GM18951 (cell line): ENCODE measurements around the gene RAI1.
A peak's percentile ranks its signal among the peaks of the same experiment; 100 is the strongest.

Experiments
- POLR2A ChIP-seq: IDR thresholded peaks from 4 replicates; pipeline ENCODE4 v1.6.1; 2011; ENCODE audit warnings: mild to moderate bottlenecking; ENCODE audit not compliant: insufficient read length, insufficient read depth; ENCODE audit errors: extremely low read depth
- in situ Hi-C: fragments of 300-500 bp; cut with MboI; formaldehyde crosslinking; loops from one replicate; pipeline ENCODE4 v1.12.0; 2022; ENCODE audit warnings: low sequenced_read_pairs, mixed read lengths, inconsistent platforms; ENCODE audit not compliant: unreplicated experiment

Gene RAI1

DNA sequence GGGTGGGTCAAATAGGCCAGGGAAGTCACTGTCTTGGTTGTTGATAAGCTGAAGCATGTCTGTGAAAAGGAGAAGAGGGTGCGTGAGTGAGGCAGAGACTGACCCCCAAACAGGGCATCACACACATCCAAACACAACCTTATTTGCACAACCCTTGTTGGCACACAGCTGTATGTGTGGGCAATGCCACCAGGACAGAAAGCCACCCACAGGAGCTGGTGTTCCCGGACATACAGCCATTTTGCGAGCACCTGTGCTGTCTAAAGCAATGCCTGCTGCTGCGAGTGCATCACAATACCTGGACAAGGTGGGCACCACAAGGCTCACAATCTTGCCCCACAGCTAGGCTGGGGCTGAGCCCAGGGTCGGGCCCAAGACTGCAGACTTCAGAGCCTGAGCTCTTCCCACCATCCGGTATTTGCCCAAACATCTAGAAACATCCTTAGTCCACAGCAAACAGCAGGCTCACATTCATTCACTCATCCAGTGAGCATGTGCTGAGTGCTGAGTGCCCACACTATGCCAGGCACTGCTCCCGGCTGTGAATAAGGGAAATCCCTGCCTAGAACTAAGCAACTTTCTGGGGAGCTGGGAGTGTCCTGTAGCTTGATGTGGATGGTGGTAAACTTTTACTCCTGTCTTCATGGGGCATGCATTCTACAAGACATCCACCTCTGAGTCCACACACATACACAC lies 139.4 kb downstream of the RAI1 start:
- in situ Hi-C loops, result no loop called here
- TF ChIP-seq POLR2A, result no peak

GRCh38 chr17:17822189-17822588 lies 140.9 kb downstream of the RAI1 start:
- in situ Hi-C loops, result no loop called here
- TF ChIP-seq POLR2A, result no peak

DNA sequence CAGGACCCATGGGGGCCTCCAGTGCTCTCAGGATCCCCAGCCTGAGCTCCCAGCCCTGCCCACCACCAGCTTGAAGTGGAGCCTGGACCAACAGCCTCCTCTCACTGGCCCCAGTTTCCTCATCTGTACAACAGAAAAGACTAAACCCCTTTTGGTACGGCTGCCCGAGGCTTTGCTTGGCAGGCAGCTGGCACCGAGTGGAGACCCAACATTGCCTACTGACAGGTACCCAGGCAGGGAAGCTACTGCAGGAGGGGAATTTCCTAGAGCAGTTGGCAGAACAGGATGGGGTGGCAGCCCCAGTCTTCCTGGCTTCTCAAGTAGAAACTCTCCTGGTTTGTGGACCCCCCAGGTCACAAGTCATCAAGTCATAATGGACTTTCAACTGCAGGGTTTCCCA lies 141.4 kb downstream of the RAI1 start:
- in situ Hi-C loops, result no loop called here
- no peak for TF ChIP-seq POLR2A

- peak; percentile 66 for TF ChIP-seq POLR2A
- in situ Hi-C loops, result no loop called here
Measured at GRCh38 chr17:17823433-17824118, 142.3 kb downstream of the RAI1 start.

DNA sequence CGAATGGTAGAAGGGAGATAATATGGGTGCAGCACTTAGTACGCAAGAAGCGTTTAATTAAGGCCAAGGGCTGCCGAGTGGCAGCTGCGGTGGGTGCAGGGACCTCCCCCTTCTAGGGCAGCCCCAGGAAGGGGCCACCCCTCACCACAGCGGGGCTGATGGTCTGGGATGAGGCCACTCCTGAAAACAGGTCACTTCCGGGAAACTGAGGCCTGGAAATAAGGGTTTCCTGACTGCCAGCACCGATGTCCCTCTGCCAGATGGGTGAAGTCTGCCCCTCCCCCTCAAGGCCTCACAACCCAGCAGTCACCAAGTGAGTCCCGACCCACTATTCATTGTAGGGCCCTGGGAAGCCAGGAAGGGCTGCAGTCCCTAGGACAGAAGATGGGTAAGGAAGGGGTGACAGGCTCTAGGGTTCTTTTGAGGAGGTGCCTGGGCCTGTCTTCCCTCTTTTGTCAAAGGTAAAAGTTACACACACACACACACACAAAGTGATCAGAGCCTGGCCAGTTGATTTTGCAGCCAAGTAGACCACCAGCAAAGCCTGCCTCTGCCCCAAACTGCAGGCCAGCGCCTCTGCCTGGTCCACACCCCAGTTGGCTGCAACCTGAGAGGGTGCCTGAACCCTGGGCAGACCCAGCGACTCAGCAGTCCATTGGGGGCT lies 143.0 kb downstream of the RAI1 start:
- no peak for TF ChIP-seq POLR2A

DNA sequence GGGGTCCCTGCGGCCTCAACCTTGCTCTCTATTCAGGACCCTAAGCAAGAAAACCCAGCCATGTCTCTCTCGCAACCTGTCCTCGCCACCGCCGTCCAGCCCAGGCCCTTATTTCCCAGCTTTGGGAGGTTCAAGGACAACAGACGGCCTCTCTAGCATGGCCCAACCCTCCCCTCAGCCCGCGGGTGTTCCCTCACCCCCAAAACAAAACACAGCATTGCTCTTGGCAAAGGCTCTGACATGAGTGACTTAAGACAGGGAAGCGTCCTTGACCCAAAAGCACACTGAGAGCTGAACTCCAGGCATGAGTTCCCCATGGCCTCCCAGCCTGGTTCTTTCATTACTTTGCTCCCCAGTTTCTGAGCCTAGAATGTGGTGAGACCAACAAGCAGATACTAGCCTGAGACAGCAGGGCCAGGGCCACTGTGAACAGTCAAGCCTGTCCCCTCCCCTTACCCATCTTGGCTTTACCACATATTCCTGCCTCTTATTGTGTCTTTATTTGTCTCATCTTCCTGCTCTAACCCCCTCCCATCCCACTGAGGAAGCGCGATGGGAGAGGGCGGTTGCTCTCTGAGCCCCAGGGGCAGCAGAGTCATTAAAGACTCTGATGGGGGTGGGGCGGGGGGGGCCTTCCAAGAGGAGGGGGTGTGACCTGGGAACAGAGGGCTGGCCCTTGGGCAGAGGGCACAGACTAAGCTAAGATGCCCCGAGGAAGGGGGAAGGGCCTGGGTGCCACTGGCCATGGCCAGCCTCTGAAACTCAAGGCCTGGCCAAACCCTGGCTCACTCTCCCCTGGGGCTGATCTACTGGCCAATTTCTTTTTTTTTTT lies 143.7 kb downstream of the RAI1 start:
- no peak for TF ChIP-seq POLR2A
- in situ Hi-C loops, result no loop called here

More for the DNA sequence above, 143.0 kb downstream of the RAI1 start:
- in situ Hi-C loops, result no loop called here

DNA sequence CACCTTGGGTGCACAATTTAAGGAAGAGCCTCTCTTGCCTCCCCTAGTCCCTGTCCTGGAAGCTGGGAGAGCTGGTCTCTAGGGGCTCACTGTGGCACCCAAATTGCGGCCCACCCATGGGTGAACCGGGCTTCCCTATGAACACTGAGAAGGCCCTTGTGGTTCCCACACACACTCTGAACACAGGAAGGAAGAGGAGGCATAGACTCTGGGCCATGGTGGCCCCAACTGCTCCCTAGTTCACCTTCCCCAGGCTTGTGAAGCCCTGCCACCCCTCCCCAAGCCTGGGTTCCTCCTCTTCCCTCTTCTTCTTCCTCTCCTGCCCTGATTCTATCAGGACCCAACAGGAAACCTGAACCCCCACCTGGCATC lies 145.1 kb downstream of the RAI1 start:
- in situ Hi-C loops, result no loop called here
- TF ChIP-seq POLR2A, result no peak

DNA sequence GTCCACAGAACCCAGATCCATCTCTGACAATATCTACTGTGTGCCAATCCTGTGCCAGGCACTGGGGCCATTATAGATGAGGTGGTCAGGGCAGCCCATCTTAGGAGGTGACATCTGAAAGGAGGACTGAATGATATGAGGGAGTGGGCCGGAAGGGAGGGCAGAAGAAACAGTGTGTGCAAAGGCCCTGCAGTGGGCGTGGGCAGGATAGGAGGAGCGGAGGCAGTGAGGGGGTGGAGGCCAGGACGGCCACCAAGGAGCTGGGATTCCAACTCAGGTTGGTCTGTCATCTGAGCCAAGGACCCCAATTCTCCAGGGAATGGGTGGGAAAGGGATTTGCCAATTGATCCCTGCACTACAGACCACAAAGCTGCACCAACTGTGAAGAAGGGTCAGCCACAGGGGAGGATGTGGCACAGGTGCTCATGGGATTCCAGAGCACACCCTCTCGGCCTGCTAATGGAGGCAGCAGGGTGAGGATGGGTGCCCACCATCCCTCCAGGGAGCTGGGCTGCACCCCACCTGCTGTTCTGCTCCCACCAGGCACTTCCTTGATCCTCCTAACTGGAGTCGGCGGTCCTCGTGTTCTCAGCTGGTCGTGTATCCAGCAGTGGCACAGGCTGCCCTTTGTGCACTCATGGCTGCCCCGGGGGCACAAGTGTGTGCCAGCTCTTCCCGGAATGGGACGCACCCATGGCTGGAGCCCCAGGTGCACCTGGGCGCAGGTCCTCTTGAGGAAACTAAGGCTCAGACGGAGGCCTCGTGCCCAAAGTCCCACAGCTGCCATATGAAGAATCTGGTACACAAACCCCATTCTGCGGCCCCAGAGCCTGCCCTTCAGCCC lies 145.9 kb downstream of the RAI1 start:
- in situ Hi-C loops, result no loop called here

DNA sequence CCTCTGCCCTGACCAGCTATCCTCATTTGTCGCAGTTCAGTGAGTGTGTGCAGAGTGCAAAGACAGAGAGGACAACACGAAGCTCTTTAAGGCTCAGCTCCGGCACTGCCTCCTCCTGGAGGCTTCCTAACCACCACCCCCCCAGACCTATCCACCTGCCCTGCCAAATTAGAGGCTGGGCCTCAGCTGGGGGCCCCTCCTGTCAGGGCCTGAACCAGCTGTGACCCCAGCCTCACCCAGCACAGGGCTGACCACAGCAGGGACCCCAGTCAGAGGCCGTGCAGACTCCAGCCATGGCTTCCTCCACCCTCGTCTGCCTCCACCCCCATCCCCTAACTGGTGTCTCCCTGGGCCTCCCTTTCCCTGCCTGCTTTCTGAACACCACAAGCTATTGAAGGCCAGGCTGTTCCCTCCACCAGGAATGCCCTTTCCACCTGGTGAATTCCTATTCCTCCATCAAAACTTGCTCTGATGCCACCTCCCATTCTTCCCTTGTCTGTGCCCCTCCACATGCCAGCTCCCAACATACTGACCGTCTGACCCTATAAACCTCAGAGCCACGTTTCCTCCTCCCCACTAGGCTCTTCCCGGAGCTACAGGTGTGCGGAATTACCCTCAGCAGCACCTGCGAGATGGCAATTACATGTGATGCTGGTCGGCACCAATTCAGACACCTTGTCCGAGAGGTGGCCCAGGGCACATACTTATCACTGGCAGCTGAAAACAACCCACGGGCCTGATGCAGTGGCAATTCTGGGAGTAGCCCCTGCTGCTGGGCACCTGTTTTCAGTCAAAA lies 146.8 kb downstream of the RAI1 start:
- TF ChIP-seq POLR2A, result no peak
- in situ Hi-C loops, result no loop called here

More for the DNA sequence above, 145.9 kb downstream of the RAI1 start:
- no peak for TF ChIP-seq POLR2A

- TF ChIP-seq POLR2A, result no peak
- in situ Hi-C loops, result no loop called here
Measured at GRCh38 chr17:17830269-17830567, 149.0 kb downstream of the RAI1 start.

DNA sequence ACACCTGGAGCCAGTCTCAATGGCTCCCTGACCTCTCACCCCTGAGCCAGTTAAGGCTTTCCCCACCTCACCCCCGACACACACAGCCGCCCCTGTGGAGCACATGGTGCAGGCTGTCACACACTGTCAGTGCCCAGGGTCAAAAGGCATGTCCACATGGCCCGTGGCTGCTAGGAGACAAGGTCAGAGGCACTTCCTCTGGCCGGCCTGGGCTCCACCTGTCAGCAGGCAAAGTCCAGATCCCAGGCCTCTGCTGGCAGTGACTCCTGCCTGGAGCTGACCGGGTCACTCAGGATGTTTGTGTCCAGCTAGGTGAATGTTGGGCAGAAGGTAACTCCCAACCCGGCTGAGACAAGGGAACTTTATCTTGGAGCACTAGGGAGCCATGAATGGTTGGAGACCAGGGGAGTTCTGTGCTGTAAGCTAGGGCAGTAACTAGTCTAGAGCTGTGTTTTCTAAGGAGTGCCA lies 149.5 kb downstream of the RAI1 start:
- no peak for TF ChIP-seq POLR2A
- in situ Hi-C loops, result no loop called here
